HG02970 (cell line): ENCODE measurements around the gene GLA.

ENCODE experiments used
- ATAC-seq: cut with Tn5 transposase; IDR thresholded peaks from one replicate; pipeline ENCODE4 v1.9.1; 2021; ENCODE audit warnings: mild to moderate bottlenecking, moderate library complexity, moderate number of reproducible peaks; ENCODE audit not compliant: unreplicated experiment, low FRiP score

Gene GLA

DNA sequence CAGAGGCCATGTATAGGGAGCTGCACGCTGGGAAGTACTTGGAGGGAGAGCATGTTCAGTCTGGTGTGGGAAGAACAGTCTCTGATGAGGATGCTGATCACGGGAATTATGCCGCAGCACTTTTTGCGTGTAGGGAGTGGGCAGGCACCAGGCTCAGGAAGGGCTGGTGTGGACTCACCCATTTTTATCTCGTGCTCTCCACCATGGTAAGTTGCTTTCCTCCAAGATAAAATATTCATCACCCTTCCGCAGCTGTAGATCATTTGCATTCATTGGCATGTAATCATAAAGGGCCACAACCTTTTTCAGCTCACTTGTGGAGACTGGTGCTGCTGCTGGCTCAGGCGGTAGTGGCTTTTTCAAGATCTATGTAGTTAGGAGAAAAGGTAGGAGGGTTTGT lies 47.3 kb downstream of the GLA start:
- no peak for ATAC-seq

- ATAC-seq, result no peak
Observed at GRCh38 chrX:101359966-101360365, 47.8 kb downstream of the GLA start.

DNA sequence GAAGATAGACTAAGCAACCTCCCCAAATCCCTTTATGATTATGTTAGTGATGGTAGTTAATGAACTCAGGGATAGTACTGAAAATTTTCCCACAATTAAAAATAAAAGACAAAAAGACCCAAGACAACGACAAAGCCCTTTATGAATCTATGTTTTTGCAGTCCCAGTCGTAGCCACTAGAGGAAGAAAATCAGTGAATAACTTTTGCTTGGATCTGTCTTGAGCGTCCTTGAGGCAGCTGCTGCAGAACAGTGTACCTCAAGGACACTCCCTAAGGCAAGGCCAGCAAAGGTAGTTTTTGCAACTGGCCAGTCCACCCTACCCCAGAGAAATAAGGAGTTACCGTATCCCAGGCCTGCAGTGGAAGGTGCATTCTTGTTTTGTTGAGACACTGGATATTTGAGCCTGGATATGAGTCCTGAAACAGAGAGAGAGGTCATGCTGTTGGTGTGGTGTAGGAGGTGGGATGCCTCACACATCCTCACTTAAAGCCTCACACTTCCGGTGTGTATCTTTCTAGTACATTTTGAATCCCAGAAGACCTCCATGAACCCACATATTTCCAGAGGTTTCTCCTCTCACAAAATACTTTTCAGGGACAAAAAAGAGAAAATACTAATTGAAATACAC lies 50.4 kb downstream of the GLA start:
- no peak for ATAC-seq

GRCh38 chrX:101349193-101349562 lies 58.5 kb downstream of the GLA start:
- ATAC-seq, result no peak

DNA sequence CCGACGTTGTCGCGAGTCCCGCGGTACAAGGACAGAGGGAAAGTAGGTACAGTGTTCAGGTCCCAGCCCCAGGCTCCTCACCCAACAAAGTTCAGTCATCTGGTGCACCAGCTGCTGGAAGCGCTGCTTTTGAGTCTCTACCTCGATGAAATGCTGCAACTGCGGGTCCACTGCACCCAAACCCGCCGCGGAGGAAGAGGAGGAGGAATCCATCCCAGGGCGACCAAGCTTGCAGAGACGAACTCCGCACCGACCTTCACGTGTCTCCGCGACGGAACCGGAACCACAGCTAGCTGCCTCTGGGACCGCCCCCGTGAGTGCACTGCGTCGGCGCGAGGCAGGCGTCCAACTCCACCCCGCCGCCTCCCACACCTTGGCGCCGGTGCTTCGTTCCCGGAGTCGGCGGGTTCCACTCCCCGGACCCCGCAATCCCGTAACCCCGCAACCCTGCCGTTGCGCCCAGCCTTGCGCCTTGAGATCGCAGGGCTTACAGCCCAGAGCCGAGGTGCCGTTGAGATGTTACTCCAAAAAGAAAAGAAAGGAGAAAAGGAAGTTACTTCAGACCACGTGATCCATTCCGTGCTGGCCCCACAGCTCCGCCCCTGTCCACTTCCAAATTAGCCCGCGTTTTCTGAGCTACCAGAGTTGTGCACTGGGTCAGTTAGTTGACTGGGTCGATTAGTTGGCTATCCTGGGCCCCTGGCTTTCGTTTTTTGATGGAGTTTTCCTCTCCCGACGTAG lies 59.1 kb downstream of the GLA start, which contains the start of gene TIMM8A:
TIMM8A (minus strand) TSS at position 291 of the 741 bp plus-strand sequence; CDS start at position 213, 78 bp downstream.
- peak; percentile 96 for ATAC-seq

DNA sequence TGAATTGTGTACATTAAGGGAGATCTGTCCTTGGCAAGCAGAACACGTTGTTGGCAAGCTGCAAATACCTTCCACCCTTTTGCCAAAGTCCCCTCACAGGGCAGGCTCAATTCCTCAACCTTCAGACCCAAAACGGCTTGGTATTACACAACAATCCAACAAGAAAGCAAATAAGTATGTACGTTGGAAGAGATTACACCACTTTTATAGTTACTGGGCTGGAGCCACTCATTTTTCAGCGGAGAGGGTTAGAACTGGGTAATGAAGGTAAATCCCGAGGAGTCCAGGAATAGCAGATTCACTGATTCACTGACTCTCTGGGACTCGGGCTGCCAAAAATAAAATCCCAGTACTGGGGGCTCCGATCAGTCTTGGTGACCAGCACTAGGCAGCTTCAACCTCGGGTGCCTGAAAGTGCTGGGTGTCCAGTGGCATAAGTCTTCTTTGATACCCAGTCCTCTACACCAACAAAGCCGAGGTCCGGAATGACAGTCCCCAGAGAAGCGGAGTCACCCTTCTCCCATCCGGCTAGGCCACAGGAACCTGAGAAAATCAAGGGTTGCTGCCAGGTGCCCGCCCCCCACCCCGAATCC lies 59.8 kb downstream of the GLA start:
- ATAC-seq, result no peak
